ENCODE results near the gene CHURC1.

CHURC1 gene

GRCh38 chr14:64942531-64943111, 28.4 kb downstream of the CHURC1 start, which contains the start of gene GPX2:
GPX2 (minus strand) TSS chr14:64942745; CDS start chr14:64942726, 19 bp downstream.
- no peak for DNase-seq (ENCODE audit: extremely low read depth, low read depth)
- H3K4me3 ChIP-seq (replicated peaks; ENCODE audit: low read depth, low read length): no peak within 1 kb of the TSS
- TF ChIP-seq, protein P1, sequence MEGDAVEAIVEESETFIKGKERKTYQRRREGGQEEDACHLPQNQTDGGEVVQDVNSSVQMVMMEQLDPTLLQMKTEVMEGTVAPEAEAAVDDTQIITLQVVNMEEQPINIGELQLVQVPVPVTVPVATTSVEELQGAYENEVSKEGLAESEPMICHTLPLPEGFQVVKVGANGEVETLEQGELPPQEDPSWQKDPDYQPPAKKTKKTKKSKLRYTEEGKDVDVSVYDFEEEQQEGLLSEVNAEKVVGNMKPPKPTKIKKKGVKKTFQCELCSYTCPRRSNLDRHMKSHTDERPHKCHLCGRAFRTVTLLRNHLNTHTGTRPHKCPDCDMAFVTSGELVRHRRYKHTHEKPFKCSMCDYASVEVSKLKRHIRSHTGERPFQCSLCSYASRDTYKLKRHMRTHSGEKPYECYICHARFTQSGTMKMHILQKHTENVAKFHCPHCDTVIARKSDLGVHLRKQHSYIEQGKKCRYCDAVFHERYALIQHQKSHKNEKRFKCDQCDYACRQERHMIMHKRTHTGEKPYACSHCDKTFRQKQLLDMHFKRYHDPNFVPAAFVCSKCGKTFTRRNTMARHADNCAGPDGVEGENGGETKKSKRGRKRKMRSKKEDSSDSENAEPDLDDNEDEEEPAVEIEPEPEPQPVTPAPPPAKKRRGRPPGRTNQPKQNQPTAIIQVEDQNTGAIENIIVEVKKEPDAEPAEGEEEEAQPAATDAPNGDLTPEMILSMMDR (IDR thresholded peaks at IDR 0.05; ENCODE audit: low read depth, low read length, missing control alignments): no peak

GRCh38 chr14:64943556-64943955, 29.3 kb downstream of the CHURC1 start:
- TF ChIP-seq, protein P1 (IDR thresholded peaks at IDR 0.05; ENCODE audit: low read depth, low read length, missing control alignments): no peak
- no peak for DNase-seq (ENCODE audit: extremely low read depth, low read depth)
- no peak overlapping the region for H3K4me3 ChIP-seq (replicated peaks; ENCODE audit: low read depth, low read length)

DNA sequence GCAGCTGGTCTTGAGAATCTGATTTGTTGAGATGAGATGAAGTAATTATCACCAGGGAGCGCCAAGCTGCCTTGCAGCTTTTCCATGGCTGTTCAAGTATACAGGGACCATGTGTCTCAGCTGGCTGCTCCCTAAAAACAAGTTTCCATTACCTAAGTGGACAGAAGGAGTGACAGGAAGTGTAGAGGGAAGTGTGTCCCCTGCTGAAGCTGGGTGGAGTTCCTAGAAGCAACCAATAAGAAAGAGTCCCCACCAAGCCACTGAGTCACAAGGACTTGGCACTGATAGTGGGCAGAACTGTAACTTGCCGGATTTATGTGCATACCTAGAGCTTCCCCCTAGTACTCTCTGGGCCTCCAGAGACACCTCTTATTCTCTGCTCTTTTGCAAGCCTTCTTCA, 29.8 kb downstream of the CHURC1 start:
- TF ChIP-seq, protein P1 (IDR thresholded peaks at IDR 0.05; ENCODE audit: low read depth, low read length, missing control alignments): no peak
- DNase-seq (ENCODE audit: extremely low read depth, low read depth): no peak
- H3K4me3 ChIP-seq (replicated peaks; ENCODE audit: low read depth, low read length): no peak overlapping the region

DNA sequence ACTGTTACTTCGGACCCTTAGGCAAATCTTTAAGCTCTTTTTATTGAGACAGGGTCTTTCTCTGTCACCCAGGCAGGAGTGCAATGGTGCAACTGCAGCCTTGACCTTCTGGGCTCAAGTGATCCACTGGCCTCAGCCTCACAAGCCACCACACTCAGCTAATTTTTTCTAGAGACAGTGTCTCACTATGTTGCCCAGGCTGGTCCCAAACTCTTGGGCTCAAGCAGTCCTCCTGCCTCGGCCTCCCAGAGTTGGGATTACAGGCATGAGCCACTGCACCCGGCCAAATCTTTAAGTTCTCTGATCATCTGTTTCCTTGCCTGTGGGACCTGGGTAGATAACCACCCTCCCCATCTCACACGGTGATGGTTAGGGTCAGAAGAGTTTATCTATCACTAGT, 30.6 kb downstream of the CHURC1 start:
- no peak overlapping the region for H3K4me3 ChIP-seq (replicated peaks; ENCODE audit: low read depth, low read length)
- no peak for DNase-seq (ENCODE audit: extremely low read depth, low read depth)
- TF ChIP-seq, protein P1 (IDR thresholded peaks at IDR 0.05; ENCODE audit: low read depth, low read length, missing control alignments): no peak

- H3K4me3 ChIP-seq (replicated peaks; ENCODE audit: low read depth, low read length): no peak overlapping the region
- TF ChIP-seq, protein P1 (IDR thresholded peaks at IDR 0.05; ENCODE audit: low read depth, low read length, missing control alignments): no peak
- DNase-seq (ENCODE audit: extremely low read depth, low read depth): no peak
Measured at GRCh38 chr14:64945431-64946178, 31.4 kb downstream of the CHURC1 start.

DNA sequence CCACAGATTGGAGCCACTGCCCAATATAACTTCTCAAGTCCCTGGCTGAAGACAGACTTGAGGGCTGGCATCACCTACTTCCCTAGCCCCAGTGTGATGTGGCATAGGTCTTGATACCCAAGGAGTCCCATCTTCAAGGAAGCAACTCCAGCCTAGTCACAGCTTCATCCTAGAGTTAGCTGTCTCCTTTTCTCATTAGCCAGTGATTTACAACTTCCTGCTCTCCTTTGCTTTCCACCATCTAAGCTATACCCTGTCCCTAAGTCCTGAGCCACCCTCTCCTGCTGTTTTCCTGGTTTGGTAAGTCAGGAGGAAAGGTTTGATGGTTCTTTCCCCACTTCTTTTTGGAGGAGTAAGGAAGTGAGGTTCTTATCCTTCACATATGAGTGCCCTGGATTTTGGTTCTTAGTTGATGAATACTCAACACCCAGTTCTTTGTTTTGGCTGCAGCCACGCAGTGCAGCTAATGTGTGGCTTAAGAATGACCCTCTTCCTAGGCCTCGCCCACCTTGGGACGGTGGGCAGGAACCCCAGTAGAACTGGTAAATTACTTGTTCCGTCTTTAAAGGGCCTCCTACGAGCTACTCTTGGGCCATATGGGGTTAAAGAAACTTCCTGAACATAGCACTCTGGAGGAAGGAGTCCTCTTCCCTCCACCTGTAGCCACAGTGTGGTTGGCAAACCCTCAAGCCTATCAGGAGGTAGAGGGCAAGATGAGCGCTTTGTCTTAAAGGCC, 32.2 kb downstream of the CHURC1 start:
- H3K4me3 ChIP-seq (replicated peaks; ENCODE audit: low read depth, low read length): no peak overlapping the region
- no peak for DNase-seq (ENCODE audit: extremely low read depth, low read depth)
- TF ChIP-seq, protein P1 (IDR thresholded peaks at IDR 0.05; ENCODE audit: low read depth, low read length, missing control alignments): no peak

Measured in HFF-Myc (cell line).